HG03175 (cell line): Measurements from ENCODE around the gene CFAP206.
"Not testable (repeated sequence)": the region's sequence is repeated elsewhere in the genome, so short reads cannot be mapped to it uniquely, and the experiment has no call there.

Experiments
- ATAC-seq: cut with Tn5 transposase; IDR thresholded peaks from one replicate; pipeline ENCODE4 v1.9.1; 2021; ENCODE audit warnings: mild to moderate bottlenecking, moderate library complexity; ENCODE audit not compliant: unreplicated experiment

Gene CFAP206

DNA sequence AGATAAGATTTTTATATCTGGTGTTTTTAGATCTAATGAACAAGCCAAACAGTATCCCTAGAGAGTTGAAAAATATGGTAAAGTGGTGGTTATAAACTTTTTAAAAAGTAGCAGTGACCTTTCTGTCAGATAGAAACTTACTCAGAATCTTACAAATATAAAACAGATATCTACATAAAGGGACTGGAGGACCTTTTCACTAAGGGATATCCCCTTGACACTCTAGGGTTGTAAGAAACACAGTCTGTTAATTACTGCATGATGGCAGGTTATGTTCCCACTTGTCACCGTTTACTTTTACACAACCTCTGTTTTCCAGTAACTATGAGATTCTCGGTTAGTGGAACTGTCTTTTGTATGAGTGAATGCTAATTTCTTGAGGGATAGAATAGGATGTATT is 11.5 kb downstream of the CFAP206 start:
- ATAC-seq: no peak

DNA sequence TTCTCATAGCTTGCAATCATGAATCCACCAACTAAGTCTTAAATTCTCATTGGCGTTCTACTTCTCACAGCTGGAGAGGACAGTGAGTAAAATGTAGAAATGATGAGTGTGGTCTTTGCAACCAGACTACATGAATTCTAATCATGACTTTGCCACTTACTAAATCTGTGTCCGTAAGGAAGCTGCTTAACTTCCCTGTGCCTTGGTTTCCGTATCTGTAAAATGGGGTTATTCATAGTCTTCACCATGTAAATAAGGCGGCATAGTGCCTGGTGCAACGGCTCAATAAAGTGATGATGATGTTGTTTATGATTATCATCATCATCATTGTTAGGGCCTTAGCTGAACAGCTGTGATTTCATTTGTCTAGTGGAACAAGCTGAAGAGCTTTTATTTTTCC is 12.6 kb downstream of the CFAP206 start:
- no peak for ATAC-seq

DNA sequence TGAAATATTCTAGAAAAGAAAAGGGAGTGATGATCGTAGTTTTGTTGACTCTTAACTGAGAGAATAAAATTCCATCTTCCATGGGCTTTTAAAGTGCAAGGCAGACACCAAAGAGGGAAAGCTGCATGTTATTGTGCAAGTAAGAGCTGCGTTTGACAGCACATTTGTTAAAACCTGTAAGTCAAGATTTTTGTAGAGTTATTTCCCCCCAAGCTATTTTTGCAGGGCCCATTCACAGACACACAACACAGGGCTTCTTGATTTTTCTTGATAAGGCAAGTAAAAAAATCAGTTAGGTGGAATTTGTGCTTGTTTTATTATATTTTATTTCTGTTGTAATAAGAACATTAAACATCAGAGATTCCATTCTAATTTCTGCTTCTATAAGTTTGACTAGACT is 13.8 kb downstream of the CFAP206 start:
- no peak for ATAC-seq

DNA sequence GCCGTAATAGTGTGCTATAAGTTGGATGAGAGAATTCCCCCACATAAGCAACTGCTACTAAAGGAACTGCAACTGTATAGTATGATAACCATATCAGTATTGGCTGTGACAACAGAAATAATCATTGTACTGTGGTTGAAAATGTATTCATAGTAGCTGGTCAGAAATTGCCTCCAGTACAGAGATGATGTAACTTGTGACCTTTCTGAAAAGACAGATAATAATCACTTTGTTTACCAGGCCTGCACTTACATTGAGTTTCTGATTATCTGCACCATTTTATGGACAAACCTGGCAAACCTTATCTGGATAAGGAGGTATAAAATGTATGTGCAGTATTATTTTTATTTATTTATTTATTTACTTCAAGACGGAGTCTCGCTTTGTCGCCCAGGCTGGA is 19.0 kb downstream of the CFAP206 start:
- ATAC-seq: no peak

DNA sequence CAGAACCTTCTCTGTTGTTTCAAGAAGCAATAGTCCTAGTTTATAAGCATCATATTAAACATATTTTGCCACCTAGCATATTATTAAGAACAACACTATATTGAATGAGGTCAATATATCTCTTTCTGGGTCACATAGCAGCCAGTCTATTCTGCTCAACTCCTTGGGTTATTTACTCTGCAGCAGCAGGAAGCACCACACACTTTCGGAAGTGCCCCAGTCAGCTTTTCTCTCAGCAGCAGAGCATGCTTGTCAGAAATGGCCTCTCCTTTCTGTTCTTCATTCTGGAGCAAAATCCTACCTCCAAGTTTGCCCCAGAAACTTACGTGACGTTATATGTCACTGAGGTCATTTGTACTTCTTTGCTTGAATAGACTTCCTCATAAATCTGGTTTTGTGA is 22.7 kb downstream of the CFAP206 start:
- ATAC-seq: no peak

DNA sequence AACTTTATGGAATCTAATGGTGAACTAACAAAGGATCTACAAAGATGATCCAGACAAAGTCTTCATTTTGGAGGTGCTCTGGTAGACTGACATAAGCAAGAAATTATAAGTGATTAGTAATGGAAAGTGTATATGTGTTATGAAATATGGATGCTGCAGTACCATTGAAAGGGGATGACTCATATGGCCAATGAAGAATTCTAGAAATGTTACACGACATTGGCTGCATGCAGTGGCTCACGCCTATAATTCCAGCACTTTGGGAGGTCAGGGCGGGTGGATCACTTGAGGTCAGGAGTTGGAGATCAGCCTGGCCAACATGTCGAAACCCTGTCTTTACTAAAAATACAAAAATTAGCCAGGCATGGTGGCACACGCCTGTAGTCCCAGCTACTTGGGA is 23.5 kb downstream of the CFAP206 start:
- ATAC-seq: no peak

DNA sequence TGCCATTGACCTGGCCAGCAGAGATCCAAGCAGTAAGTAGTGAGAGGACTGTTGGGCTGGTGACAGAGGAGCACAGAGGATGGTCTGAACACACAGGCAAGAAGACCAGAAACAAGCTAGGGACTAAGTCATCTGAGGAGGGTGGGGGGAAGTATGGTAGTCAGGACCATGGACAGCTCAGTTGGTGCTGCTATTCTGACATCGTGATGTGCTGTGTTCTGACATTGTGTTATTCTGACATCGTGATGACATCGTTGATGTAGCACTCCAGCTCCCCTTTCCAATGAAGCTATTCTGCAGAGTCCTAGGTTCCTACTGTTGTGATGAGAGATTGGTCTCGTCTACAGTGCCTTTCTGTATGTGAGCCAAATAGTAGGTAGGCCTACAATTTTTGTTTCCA is 28.7 kb downstream of the CFAP206 start:
- peak; percentile 62 for ATAC-seq

DNA sequence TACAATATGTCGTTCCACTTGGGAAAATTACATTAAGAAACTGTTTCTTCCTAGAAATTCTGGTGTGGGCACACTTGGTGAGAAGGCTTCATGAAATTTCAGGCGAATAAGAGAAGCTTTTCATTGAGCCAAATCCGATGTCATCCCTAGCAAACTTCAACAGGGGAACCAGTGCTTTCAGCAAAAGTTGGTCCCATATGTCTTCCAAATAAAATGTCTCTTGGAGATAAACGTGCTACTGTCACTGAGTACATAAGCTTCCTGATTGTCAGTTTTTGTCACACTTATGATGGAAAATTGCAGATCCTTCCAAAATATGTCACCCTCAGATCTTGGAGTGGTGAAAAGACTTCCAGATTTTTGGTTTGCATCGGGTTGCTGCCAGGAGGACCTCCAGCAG is 33.9 kb downstream of the CFAP206 start:
- ATAC-seq: no peak

DNA sequence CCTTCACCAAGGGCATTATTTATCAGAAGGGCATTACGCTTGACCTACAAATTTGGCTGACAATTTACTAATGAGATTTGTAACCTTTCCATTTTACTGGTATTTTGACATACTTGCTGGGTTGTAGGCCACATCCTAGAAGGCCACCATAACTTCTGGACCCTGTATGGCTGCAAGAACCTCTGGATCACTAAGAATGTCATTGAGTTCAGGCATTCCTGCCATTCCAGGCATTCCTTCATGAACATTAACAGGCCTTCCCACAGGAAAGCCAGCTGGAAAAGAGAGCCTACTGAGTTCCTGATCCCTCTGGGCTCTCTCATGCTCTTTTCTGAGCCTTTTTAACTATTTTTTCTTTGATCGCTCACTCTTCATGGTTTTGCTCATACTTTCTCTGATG is 36.6 kb downstream of the CFAP206 start:
- no peak for ATAC-seq

DNA sequence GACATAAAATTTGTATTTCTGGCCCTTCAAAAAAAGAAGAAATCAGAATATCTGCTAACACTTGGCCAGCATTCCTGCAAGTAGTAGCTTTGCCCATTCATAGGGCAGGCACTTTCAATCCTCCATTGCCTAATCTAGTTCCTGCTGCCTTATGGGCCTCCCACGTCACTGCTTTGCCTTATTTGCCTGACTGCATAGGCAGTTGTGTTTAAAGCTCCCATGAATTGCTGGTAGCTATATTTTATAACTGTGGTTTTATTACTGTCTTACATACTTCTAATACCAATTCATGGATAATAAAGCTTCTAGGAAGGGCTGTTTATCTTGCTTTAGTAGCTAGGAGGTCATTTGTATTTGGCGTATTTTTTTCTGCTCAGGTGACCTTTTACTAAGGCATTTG is 57.3 kb downstream of the CFAP206 start:
- ATAC-seq: no peak

DNA sequence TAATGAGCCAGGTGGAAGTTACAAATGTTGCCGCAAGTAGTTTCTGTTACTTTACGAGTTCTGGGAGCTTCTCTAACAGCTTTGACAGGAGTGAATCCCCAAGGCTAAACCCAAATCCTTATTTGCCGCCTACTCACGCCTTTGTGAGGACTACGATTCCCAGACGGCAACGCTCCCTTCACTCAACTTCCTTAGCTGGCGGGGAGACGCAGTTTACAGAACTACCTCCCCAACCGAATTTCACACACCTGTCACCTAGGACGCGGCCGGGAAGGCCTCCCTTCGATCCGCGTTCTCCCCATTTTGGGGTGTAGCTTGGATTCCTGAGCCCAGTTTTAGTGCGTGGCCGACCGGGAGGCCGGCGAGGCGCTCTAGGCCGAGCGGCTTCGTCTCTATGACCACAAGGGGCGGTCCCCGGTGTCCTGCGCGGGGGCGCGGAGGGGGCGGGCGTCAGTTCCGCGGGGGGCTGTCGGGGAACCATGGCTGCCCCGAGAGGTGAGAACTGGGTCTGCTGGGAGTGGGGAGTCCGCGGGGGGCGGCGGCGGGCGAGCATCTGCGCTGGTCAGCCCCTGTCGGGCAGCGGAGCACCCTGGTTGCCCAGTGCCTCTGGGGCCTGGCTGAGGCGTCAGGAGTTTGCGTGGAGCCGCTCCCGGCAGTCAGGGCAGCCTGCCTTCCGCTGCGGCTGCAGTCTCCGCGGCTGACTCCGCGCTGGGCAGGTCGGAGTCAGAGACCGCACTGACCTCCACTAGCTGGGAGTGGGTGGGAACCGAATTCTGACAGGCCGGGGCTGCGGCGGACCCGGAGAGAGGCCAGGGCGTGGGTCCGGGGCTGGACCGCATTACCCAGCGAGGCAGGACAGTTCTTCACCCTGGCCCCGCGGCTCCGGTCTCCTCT is 65.0 kb downstream of the CFAP206 start, which contains the start of gene SLC35A1:
Gene SLC35A1 (plus strand): TSS at position 450 of the 894 bp plus-strand sequence. CDS start 30 bp downstream, at position 480.
- peak; percentile 96 for ATAC-seq

DNA sequence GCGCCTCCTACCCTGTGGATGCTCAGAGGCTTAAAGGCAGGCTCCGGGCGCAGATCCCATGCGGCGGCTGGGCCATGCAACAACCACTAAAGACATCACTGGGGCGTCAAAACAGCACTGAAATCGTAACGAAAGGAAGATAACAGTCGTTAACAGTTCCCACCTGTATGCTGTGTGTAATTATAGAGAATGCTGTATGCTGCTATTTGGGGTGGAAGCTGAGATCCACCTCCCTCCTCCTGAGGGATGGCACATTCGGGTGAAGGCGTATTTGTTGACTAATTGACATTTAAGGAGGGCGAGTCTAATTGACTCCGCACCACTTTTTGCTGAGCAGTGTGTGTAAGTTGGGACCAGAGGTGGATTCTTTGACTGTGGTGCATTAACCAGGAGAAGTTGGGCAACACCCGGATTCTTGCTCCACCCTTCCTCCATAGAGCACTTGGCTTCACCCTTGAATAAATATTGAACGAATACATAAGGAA is 65.7 kb downstream of the CFAP206 start:
- ATAC-seq: peak; percentile 70

DNA sequence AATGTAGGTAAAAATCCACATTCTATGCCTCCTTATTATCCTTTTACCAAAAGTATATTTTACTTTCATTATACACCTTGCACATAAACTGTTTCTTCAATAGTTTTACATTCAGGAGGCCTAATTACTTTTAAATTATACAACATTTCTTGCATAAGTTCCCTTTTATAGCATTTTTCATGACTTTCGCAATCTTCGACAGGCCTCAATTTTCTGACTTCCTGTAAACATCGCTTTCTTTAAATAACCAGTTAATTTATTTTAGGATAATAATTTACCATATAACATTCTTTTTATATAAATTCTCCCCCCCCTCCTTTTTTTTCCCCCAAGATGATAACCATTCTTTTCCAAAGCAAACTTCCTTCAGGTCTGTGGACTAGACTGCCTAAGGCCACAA is 74.2 kb downstream of the CFAP206 start:
- no peak for ATAC-seq

DNA sequence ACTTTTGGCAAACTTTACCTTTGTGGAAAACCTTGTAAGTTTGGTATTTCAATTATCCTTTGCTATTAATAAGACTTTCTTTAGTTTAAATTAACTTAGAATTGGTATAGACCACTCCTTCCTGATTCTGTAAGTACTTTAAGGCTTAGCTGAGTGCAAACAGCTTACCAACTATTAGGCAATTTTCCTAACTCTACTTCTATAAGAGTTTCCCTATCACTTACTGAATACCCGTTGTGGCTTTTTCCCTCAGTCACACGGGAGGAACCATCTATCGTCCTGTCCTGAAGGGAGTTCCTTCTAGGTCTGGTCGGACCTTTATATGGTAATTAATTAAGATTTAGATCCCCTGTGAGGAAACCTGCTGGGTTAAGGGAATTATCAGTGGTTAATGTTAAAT is 74.6 kb downstream of the CFAP206 start:
- no peak for ATAC-seq

DNA sequence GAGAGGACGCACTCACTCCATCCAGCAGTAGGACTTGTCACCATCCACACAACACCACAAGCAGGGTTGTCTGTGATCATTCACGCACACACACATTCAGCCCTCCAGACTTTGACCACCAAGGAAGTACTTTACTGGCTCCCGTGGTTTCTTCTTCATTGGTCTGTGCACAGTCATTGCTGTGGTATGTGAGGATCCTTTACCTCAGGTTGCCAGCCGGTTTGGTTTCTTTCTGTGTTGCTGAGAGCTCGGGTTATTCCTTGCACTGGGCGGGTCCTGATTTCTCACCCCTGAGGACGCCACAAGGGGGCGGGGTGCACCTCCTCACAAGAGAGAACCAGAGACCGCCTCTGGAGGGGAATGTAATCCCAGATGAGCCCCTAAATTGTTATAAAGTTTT is 76.2 kb downstream of the CFAP206 start:
- ATAC-seq: no peak

DNA sequence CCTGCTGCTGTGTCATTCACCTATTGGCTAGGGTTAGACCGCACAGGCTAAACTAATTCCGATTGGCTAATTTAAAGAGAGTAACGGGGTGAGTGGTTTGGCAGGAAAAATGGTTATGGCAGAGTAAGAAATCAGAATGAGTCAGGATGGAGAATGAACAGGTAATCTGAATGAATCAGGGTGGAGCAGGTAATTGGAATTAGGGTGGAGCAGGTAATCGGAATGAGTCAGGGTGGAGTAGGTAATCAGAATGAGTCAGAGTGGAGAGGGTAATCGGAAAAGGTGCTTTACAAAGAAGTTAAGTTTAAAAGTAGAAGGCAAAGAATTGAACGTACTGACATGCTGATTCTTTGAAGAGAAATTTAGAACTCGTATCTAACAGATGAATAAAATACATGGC is 76.7 kb downstream of the CFAP206 start:
- no peak for ATAC-seq

DNA sequence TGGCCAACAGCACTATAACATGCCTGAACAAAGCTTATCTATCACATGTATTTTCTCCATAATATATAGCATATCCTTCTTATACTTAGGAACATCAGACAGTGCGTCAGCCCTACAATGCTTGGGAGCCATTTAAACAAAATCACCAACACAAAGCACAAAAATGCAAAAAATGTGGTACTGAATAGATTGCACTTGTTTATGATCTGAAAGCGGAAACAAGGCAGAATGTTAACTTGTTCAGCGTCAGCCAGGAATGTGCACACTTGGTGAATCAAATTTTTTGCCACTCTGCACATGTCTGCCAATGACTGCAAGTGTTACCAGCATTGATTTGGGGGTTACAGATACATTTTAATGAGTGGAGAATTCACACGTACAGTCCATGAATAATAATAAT is 79.8 kb downstream of the CFAP206 start:
- no peak for ATAC-seq

DNA sequence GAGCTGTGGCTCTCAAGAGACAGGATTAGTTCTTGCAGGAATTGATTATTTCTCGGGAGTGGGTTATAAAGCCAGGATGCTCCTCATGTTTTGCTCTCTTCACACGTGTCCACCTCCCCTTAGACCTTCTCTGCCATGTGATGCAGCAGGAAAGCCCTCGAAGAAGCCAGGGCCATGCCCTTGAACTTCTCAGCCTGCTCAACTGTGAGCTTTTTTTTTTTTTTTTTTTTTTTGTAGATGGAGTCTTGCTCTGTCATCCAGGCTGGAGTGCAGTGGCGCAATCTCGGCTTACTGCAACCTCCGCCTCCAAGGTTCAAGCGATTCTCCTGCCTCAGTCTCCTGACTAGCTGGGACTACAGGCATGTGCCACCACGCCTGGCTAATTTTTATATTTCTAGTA is 81.6 kb downstream of the CFAP206 start:
- ATAC-seq: not testable (repeated sequence)

DNA sequence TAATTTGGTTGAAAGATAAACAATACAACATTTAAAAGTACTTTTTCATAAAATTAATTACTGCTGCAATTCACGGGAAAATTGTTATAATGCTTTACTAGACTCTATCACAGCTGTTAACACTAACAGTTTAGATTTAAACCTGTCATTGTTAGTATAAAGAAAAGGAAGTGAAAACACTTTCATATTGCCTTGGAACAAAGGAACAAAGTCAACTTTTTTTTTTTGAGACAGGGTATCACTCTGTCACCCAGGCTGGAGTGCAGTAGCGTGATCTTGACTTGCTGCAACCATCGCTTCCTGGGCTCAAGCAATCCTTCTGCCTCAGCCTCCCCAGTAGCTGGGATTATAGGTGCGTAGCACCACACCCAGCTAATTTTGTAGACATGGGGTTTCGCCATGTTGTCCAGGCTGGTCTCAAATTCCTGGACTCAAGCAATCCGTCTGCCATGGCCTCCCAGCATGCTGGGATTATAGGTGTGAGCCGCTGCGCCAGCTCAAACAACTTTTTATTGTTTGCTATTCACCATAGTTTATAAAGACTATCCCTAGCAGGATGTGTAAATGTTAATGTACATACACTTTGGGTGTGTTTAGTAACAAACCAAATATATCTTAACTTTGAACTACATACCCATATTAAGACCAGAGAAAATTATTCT is 87.1 kb downstream of the CFAP206 start:
- ATAC-seq: no peak

DNA sequence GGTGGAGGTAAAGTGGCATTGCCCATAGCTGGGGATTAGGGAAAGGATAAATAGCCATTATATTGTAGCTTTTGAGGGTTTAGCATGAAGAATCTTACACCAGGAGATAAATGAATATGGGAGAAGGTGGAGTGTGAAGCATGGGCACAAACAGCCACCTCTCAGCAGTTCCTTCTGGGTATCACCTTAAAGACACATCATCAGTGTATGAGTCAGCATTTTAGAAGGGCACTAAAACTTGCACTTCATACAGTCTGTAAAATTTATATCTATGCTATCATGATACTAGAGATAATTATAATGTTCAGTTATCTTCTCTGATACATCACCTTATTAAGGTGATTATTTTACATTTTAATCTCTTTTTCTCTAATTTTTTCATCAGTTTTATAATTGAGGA is 90.3 kb downstream of the CFAP206 start:
- ATAC-seq: no peak

DNA sequence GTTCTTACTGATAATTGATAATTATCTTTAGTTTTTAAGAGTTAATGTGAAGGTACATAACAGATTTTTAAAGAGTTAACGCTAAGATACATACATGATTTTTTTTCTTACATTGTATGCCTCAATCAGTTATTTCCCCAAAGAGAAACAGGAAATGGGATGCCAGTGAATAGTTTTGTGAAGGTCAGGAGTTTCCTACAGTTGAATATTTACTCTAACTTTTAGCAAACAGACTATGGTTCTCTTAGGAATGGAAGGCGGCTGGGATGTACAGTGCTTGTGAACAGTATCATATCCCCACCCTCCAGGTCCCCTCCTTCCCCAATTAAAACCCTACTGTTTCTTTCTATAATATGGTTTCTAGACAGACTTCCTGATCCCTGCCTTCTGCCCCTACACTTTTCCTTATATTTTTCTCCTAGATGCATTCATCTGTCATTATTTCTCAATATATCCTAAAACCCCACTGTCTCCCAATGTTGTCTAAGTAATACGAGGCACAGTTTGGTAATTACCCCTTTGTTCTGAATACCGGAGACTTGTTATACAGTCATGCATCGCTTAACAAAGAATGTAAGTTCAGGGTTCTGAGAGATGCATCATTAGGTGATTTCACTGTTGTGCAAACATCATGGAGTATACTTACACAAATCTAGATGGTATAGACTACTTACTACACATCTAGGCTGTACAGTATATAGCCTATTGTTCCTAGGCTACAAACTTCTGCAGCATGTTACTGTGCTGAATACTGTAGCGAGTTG is 94.2 kb downstream of the CFAP206 start:
- ATAC-seq: no peak
